ENCODE measurements around the gene SKAP2.

GRCh38 chr7:26656735-26657134 lies 207.7 kb downstream of the SKAP2 start:
- no peak for TF ChIP-seq SP1 (IDR thresholded peaks at IDR 0.05; ENCODE audit: low read depth)
- TF ChIP-seq JUND (IDR thresholded peaks at IDR 0.05): no peak
- TF ChIP-seq EZH2 (IDR thresholded peaks at IDR 0.05): no peak
- no peak for TF ChIP-seq CTCF (IDR thresholded peaks at IDR 0.05 in 2 of 3, conservative IDR thresholded peaks at IDR 0.05 in 1 of 3; ENCODE audit: borderline replicate concordance in 1 of 3, insufficient read depth in 1 of 3, low read depth in 2 of 3, low read length in 2 of 3)
- TF ChIP-seq SIN3A (IDR thresholded peaks at IDR 0.05; ENCODE audit: low read depth): no peak
- TF ChIP-seq POLR2A (IDR thresholded peaks at IDR 0.05; ENCODE audit: borderline replicate concordance, extremely low read depth, insufficient read depth, insufficient read length): no peak
- no peak for TF ChIP-seq FOSL1 (IDR thresholded peaks at IDR 0.05; ENCODE audit: low read depth)
- TF ChIP-seq SRF (IDR thresholded peaks at IDR 0.05; ENCODE audit: low read depth): no peak
- TF ChIP-seq POLR2AphosphoS5 (IDR thresholded peaks at IDR 0.05; ENCODE audit: low read depth, low read length): no peak
- no peak for TF ChIP-seq REST (IDR thresholded peaks at IDR 0.05; ENCODE audit: low read depth)
- TF ChIP-seq TCF7L2 (IDR thresholded peaks at IDR 0.05; ENCODE audit: borderline replicate concordance, extremely low read depth, insufficient read depth, insufficient read length): no peak
- TF ChIP-seq RAD21 (IDR thresholded peaks at IDR 0.05; ENCODE audit: low read depth): no peak
- no peak for TF ChIP-seq YY1 (IDR thresholded peaks at IDR 0.05; ENCODE audit: extremely low read depth, insufficient replicate concordance, low read depth, low read length)
- TF ChIP-seq EZH2phosphoT487 (IDR thresholded peaks at IDR 0.05; ENCODE audit: borderline replicate concordance): no peak
